ENCODE results near the gene MOXD1.

The MOXD1 gene

DNA sequence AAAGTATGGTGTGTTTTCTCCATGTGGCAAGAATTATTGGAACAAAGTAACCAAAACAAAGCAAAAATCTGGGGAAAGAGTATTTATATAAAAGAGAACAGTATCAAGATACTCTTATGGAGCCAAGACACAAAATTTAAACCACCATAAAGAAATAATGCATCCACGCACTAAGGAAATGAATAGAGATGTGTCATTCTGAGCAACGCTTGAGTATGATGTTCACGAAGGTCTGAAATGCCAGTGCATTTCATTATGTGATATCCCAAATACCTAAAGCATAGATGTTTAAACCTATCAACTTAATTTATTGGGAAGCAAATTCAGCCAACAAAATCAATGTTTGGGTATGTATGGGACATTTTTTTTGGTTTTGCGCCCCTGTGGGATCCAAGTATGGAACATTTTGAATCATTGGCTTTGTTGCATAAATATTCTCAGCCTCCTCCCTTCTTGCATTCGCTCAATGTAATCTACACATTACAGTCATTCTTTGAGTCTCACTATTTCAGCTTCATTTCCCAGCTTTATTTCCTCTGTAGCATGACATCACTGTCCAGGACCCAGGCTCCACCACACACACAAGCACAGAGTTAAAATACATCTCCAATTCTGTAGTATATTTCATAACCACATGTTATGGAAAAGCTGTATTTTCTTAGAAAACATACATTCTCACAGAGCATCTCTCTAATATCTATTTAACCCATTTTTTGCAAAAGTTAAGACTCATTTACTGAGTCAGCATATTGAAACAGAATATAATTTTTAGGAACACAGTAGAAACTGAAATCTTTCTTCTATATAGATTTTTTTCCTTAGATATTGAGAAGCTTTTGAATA is 11.6 kb upstream of the MOXD1 start:
- peak; percentile 25 for DNase-seq (ENCODE audit: low read depth)
- no peak for TF ChIP-seq CTCF (IDR thresholded peaks at IDR 0.05; ENCODE audit: low read length, missing control alignments)
- no peak overlapping the region for H3K4me3 ChIP-seq (replicated peaks; ENCODE audit: low read depth, low read length)

- DNase-seq (ENCODE audit: low read depth), result no peak
- H3K4me3 ChIP-seq (replicated peaks; ENCODE audit: low read depth, low read length), result no peak overlapping the region
- no peak for TF ChIP-seq CTCF (IDR thresholded peaks at IDR 0.05; ENCODE audit: low read length, missing control alignments)
Observed at GRCh38 chr6:132411296-132411695, 10.0 kb upstream of the MOXD1 start.

- TF ChIP-seq CTCF (IDR thresholded peaks at IDR 0.05; ENCODE audit: low read length, missing control alignments), result no peak
- no peak overlapping the region for H3K4me3 ChIP-seq (replicated peaks; ENCODE audit: low read depth, low read length)
- no peak for DNase-seq (ENCODE audit: low read depth)
Observed at GRCh38 chr6:132410830-132411229, 9.6 kb upstream of the MOXD1 start.

- no peak for DNase-seq (ENCODE audit: low read depth)
- no peak for TF ChIP-seq CTCF (IDR thresholded peaks at IDR 0.05; ENCODE audit: low read length, missing control alignments)
- H3K4me3 ChIP-seq (replicated peaks; ENCODE audit: low read depth, low read length), result no peak overlapping the region
Observed at GRCh38 chr6:132405143-132405915, 4.1 kb upstream of the MOXD1 start.

DNA sequence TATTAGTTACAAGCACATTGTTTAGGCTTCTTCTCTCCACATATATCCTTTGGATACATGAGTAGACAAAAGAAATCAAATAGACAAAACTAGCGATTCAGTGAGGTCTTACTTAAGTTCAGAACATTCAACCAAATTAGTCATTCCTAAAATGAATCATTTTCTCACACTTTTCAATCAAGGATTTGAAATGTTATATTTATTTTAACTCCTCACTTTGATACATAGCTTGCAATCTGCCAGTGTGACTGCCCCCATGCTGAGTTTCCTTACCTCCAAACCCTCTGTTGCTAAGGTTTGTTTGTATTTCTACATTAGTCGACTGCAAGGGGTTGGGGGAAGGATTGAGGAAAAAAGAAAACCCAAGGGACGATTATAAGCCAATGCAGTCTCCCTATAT is 3.5 kb upstream of the MOXD1 start:
- TF ChIP-seq CTCF (IDR thresholded peaks at IDR 0.05; ENCODE audit: low read length, missing control alignments), result no peak
- no peak for DNase-seq (ENCODE audit: low read depth)
- H3K4me3 ChIP-seq (replicated peaks; ENCODE audit: low read depth, low read length), result no peak overlapping the region

GRCh38 chr6:132404330-132404729 is 3.1 kb upstream of the MOXD1 start:
- DNase-seq (ENCODE audit: low read depth), result no peak
- H3K4me3 ChIP-seq (replicated peaks; ENCODE audit: low read depth, low read length), result no peak overlapping the region
- no peak for TF ChIP-seq CTCF (IDR thresholded peaks at IDR 0.05; ENCODE audit: low read length, missing control alignments)

Measured in fibroblast of pulmonary artery (primary cell).